Measurements from ENCODE around the gene ECE1.
"Not testable (repeated sequence)": the region's sequence is repeated elsewhere in the genome, so short reads cannot be mapped to it uniquely, and the experiment has no call there.

The ECE1 gene

GRCh38 chr1:21175324-21175669, 115.0 kb downstream of the ECE1 start:
- DNase-seq = no peak

GRCh38 chr1:21174654-21175323, 115.5 kb downstream of the ECE1 start:
- DNase-seq = no peak

GRCh38 chr1:21174230-21174629, 116.0 kb downstream of the ECE1 start:
- DNase-seq = no peak

- not testable (repeated sequence) for DNase-seq
Measured at GRCh38 chr1:21173096-21173495, 117.2 kb downstream of the ECE1 start.

GRCh38 chr1:21170837-21171236, 119.4 kb downstream of the ECE1 start:
- not testable (repeated sequence) for DNase-seq

- no peak for DNase-seq
Measured at GRCh38 chr1:21168444-21168843, 121.8 kb downstream of the ECE1 start.

Data from NCI-H748 treated with DMSO at 0.1 percent for 48 hours (cell line).